GM12865 (cell line): ENCODE data around the gene WDR87.

Source experiments
- DNase-seq: peaks from one replicate; pipeline ENCODE4 v3.0.0; 2010; ENCODE audit warnings: low read depth
- H3K4me3 ChIP-seq: 2 replicates; pipeline ENCODE4 v1.5.1; 2011; ENCODE audit warnings: mild to moderate bottlenecking, low read depth, low read length, control low read depth
- TF ChIP-seq, protein P1 (sequence below): IDR thresholded peaks from 2 replicates; pipeline ENCODE4 v1.5.1; 2011; ENCODE audit warnings: low read length, control low read depth, low read depth, inconsistent platforms; ENCODE audit not compliant: insufficient read depth; ENCODE audit errors: missing control alignments

Gene WDR87

DNA sequence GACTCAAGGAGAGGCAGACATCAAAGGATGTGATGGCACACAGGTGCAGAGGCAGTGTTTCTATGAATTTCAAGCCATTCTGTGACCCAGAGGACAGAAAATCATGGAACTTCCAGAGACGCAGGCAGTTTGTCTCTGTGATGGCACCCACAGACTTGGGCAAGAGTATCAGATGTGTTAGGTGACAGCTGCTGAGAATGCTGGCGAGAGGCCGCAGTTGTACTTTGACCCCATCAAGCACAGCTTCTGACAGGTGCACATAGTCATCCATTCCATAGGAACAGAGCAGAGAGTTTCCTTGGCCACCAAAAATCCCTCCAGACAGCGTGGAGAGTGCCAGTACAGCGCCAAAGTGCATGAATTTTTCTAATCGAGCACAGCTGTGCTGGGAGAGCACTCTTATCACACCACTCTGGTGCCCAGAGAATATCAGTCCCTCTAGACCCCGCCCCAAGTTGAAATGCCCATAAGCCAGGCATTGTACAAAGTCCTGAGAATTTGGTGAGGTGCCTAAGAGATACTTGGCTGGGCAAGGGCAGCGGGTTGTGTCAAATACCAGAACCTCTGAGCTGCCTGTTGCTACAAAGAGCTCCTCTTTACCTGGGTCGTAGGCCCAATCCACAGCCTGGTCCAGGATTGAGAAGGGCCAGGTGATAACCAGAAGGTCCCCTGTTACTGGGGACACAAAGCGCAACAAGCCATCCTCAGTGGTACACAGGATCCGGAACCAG lies 12.4 kb downstream of the WDR87 start:
- H3K4me3 ChIP-seq = no peak overlapping the region
- TF ChIP-seq, protein P1, sequence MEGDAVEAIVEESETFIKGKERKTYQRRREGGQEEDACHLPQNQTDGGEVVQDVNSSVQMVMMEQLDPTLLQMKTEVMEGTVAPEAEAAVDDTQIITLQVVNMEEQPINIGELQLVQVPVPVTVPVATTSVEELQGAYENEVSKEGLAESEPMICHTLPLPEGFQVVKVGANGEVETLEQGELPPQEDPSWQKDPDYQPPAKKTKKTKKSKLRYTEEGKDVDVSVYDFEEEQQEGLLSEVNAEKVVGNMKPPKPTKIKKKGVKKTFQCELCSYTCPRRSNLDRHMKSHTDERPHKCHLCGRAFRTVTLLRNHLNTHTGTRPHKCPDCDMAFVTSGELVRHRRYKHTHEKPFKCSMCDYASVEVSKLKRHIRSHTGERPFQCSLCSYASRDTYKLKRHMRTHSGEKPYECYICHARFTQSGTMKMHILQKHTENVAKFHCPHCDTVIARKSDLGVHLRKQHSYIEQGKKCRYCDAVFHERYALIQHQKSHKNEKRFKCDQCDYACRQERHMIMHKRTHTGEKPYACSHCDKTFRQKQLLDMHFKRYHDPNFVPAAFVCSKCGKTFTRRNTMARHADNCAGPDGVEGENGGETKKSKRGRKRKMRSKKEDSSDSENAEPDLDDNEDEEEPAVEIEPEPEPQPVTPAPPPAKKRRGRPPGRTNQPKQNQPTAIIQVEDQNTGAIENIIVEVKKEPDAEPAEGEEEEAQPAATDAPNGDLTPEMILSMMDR = no peak
- no peak for DNase-seq

DNA sequence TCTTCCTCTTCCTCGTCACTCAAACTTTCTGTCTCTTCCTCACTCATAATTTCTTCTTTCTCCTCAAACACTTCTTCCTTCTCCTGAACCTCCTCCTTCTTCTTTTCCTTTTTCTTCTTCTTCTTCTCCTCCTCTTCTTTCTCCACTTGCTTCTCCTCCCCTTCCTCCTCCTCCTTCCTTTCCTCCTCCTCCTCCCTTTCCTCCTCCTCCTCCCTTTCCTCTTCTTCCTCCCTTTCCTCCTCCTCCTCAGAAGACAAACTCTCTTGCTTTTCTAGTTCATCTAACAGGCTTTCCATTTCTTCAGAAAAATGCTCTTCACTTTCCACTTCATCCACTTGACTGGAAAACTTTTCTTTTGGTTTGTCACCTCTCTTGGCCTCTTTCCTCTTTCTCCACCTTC lies 19.8 kb downstream of the WDR87 start:
- H3K4me3 ChIP-seq = no peak overlapping the region
- no peak for DNase-seq
- TF ChIP-seq, protein P1 = no peak

DNA sequence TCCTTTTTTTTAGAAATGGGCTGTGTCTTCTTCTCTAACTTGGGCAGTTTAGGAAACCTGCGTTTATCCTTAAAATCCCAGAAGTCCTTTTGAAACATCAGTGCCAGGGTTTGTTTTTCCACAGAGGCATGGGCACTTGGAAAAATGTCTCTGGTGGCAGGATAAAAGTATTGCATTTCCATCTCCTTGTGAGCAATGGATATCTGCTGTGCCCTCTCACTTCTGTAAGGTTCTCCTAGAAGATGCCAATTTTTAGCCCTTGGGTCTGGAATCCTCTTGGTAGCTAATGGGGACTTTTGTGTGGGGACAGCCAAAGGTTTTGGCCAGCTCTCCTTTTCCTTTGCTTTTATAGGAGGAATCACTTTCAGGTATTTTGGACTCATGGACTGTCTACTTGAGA lies 21.0 kb downstream of the WDR87 start:
- no peak for DNase-seq
- no peak overlapping the region for H3K4me3 ChIP-seq
- TF ChIP-seq, protein P1 = no peak

DNA sequence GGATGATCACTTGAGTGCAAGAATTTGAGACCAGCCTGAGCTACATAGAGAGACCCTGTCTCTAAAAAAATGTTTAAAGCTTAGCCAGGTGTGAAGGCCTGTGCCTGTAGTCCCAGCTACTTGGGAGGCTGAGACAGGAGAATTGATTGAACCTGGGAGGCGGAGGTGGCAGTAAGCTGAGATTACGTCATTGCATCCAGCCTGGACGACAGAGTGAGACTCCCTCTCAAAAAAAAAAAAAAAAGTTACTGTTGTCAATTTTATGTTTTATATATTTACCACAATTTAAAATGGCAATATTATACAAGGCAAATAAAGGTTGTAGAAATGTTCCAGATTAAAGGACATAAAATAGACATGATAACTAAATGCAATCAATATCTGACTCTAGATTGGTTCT lies 29.2 kb downstream of the WDR87 start:
- TF ChIP-seq, protein P1 = no peak
- H3K4me3 ChIP-seq = no peak overlapping the region
- DNase-seq = no peak

DNA sequence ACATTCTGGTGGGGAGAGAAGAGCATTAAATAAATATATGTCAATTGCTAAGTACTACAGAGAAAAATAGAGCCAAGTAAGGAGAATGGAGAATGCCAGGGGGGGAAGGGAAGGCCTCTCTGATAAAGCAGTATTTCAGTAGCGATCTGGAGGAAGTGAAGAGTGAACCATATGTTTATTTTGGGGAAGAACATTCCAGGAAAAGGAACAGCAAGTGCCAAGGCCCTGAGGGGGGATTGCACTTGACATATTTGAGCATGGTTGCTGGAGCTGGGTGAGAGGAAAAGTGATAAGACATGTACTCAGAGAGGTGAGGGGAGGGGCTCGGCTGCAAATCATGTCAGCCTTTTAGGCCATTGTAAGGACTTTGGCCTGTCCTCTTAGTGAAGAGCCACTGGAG lies 30.4 kb downstream of the WDR87 start:
- no peak overlapping the region for H3K4me3 ChIP-seq
- TF ChIP-seq, protein P1 = no peak
- no peak for DNase-seq

DNA sequence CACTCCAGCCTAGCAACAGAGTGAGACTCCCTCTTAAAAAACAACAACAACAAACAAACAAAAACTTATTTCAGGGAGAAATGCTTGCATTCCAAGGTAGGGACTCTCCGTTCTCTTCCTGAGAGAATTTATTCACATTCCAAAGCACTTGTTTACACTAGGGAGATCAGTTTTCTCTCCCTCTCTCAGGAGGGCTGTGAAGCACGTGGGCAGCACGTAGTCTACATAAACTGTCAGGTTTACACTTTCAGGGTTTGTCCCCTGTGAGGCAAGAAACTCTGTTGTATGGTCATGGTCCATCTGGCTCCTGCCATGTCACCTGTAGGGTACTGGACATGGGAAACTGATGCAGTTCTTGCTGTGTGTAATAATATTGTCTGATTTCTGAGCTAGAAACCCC lies 31.6 kb downstream of the WDR87 start:
- no peak for DNase-seq
- no peak overlapping the region for H3K4me3 ChIP-seq
- TF ChIP-seq, protein P1 = no peak

DNA sequence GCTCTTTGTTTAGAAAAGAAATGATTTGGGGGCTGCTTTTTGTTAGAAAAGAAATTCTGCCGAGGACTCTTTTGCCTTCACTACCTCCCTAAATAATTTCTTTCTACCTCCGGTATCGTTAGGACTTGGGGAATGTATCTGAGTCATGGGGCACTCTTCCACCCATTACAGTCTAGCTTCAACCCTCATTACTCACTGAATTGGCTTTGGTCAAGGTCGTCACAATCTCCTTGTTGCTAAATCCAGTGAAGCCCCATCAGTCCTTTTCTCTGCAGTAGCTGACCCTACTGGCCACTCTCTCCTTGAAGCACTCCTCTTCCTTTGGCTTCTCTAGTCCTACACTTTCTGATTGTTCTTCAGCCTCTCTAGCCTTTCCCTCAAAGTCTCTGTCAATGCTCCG lies 34.0 kb downstream of the WDR87 start:
- H3K4me3 ChIP-seq = no peak overlapping the region
- no peak for DNase-seq

More for the DNA sequence above, 34.0 kb downstream of the WDR87 start:
- TF ChIP-seq, protein P1 = no peak
